HL-60 (cell line): ENCODE data around the gene NR2F6.
A peak's percentile ranks its signal among the peaks of the same experiment; 100 is the strongest.

Experiments
- GABPA ChIP-seq: IDR thresholded peaks from 2 replicates; pipeline ENCODE4 v1.6.1; 2012; ENCODE audit warnings: low read depth
- POLR2AphosphoS5 ChIP-seq: IDR thresholded peaks from 2 replicates; pipeline ENCODE4 v1.6.1; 2012; ENCODE audit warnings: low read depth
- TF ChIP-seq, protein P1 (sequence below): IDR thresholded peaks from one replicate; pipeline ENCODE4 v1.5.1; 2011; ENCODE audit warnings: low read length, control low read depth, inconsistent platforms; ENCODE audit not compliant: insufficient read depth
- TF ChIP-seq, protein P2 (sequence below): IDR thresholded peaks from 2 replicates; pipeline ENCODE4 v1.6.1; 2012; ENCODE audit warnings: low read depth; ENCODE audit not compliant: insufficient replicate concordance

DNA sequence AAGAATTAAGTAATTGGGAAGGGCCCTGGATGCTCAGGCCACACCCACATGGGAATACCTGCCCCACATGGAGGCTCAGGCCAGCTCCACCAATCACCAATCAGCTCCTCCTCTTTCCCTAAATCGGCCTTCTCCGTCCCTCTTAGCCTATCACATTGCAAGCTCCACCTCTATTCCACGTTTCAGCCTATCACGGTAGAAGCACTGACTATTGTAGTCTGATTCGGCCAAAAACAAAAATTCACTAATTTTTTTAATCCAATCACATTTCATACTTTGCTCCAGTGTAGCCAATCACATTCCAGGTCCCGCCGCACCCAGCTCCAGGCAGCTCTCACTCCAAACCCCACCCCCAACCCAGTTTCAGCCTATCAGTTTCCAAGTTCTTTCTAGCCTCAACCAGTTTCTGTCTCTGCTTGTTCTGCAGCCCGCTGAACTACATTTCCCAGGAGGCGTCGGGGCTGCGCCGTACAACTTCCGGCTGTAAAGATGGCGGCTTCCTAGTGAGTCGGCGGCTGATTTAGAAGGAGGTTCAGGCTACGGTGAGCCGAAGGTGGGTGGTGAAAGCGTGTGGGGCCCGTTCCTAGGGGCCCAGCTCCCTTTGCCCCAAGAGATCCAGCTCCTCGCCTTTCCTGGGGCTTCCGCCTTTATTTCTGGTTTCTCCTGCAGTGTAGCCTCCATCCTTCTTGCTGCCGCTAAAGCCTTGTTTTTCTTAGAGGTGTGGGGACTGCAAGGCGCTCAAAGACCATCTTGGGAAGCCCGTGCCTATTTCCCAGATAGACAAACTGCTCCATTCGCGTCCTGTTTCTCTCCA, 21.5 kb upstream of the NR2F6 start, which contains the start of gene BABAM1:
- TF ChIP-seq, protein P1, sequence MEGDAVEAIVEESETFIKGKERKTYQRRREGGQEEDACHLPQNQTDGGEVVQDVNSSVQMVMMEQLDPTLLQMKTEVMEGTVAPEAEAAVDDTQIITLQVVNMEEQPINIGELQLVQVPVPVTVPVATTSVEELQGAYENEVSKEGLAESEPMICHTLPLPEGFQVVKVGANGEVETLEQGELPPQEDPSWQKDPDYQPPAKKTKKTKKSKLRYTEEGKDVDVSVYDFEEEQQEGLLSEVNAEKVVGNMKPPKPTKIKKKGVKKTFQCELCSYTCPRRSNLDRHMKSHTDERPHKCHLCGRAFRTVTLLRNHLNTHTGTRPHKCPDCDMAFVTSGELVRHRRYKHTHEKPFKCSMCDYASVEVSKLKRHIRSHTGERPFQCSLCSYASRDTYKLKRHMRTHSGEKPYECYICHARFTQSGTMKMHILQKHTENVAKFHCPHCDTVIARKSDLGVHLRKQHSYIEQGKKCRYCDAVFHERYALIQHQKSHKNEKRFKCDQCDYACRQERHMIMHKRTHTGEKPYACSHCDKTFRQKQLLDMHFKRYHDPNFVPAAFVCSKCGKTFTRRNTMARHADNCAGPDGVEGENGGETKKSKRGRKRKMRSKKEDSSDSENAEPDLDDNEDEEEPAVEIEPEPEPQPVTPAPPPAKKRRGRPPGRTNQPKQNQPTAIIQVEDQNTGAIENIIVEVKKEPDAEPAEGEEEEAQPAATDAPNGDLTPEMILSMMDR = no peak
- peak; percentile 68; the same call in 1 of the 2 replicates for TF ChIP-seq POLR2AphosphoS5
- TF ChIP-seq, protein P2, sequence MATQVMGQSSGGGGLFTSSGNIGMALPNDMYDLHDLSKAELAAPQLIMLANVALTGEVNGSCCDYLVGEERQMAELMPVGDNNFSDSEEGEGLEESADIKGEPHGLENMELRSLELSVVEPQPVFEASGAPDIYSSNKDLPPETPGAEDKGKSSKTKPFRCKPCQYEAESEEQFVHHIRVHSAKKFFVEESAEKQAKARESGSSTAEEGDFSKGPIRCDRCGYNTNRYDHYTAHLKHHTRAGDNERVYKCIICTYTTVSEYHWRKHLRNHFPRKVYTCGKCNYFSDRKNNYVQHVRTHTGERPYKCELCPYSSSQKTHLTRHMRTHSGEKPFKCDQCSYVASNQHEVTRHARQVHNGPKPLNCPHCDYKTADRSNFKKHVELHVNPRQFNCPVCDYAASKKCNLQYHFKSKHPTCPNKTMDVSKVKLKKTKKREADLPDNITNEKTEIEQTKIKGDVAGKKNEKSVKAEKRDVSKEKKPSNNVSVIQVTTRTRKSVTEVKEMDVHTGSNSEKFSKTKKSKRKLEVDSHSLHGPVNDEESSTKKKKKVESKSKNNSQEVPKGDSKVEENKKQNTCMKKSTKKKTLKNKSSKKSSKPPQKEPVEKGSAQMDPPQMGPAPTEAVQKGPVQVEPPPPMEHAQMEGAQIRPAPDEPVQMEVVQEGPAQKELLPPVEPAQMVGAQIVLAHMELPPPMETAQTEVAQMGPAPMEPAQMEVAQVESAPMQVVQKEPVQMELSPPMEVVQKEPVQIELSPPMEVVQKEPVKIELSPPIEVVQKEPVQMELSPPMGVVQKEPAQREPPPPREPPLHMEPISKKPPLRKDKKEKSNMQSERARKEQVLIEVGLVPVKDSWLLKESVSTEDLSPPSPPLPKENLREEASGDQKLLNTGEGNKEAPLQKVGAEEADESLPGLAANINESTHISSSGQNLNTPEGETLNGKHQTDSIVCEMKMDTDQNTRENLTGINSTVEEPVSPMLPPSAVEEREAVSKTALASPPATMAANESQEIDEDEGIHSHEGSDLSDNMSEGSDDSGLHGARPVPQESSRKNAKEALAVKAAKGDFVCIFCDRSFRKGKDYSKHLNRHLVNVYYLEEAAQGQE = peak; percentile 41
- TF ChIP-seq GABPA = peak; percentile 91
